Stimulated activated CD8-positive, alpha-beta memory T cell treated with anti-CD3 and anti-CD28 coated beads, Interleukin-4, amount 100 ng/mL, for 1 hour (primary cell): ENCODE measurements around the gene ANKDD1B.
A peak's percentile ranks its signal among the peaks of the same experiment; 100 is the strongest.
"Not testable (repeated sequence)": the region's sequence is repeated elsewhere in the genome, so short reads cannot be mapped to it uniquely, and the experiment has no call there.

Experiments used
- DNase-seq, 2 donors: peaks; one replicate each; pipeline ENCODE4 v3.0.0-alpha.2; 2020; ENCODE audit warnings: low read depth in 2 of 2, low spot score in 1 of 2

Gene ANKDD1B

GRCh38 chr5:75695472-75696351 is 84.5 kb downstream of the ANKDD1B start:
- DNase-seq, result not testable (repeated sequence)

DNA sequence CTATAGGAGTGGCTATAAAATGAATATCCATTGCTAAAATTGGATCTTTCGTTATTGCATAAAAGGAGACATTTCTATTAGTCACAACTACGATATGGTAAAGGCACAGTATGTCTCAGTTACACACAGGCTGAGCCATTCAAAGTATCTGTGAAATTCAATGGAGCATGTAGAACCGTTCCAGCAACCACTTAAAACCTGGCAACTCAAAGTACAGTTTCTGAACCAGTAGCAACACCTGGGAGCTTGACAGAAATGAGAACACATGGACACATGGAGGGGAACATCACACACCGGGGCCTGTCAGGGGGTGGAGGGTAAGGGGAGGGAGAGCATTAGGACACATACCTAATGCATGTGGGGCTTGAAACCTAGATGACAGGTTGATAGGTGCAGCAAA is 90.6 kb downstream of the ANKDD1B start:
- DNase-seq, result no peak

- DNase-seq, result no peak
These were observed 94.8 kb downstream of the ANKDD1B start for GRCh38 chr5:75706016-75706415.

- no peak for DNase-seq
These were observed 95.5 kb downstream of the ANKDD1B start for GRCh38 chr5:75706775-75707174.

GRCh38 chr5:75707911-75708509 is 96.8 kb downstream of the ANKDD1B start:
- no peak for DNase-seq

GRCh38 chr5:75710637-75711036 is 99.4 kb downstream of the ANKDD1B start:
- no peak for DNase-seq

- no peak for DNase-seq
These were observed 99.9 kb downstream of the ANKDD1B start for GRCh38 chr5:75711151-75711550.

GRCh38 chr5:75712091-75712490 is 100.8 kb downstream of the ANKDD1B start:
- no peak for DNase-seq

DNA sequence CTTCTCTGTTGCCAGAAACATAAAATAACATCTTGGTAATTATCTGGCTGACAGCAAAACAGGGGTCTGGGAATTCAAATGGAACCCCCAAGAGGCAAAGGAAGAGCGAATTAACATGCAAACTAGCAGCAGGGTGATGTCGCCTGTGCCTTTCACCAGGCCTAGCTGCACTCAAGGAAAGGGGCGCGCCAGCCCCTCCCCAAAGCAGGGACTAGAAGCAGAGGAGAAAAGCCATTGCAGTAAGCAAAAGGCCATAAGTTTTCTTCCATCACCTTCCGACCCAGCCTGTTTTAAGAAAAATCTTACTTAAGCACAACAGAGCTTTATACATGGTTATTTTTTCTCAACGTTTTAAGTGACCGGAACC is 105.4 kb downstream of the ANKDD1B start:
- no peak for DNase-seq

- peak; percentile 96 to 97 for DNase-seq
These were observed 106.0 kb downstream of the ANKDD1B start, which contains the start of gene POC5 for GRCh38 chr5:75717082-75717922. POC5 (minus strand) TSS chr5:75717437; CDS start chr5:75712937, 4,500 bp downstream.

- DNase-seq, result no peak
These were observed 109.6 kb downstream of the ANKDD1B start for GRCh38 chr5:75720882-75721281.
